Measurements from ENCODE around the gene ZBTB7C.

Gene ZBTB7C

GRCh38 chr18:48365965-48366364, 43.2 kb downstream of the ZBTB7C start:
- H3K9ac ChIP-seq (ENCODE audit: low read depth, low read length): no peak overlapping the region
- H3K27me3 ChIP-seq (ENCODE audit: insufficient read depth, low read length, poor library complexity): peaks cover 8% of the 10 kb centered on the region
- H2AFZ ChIP-seq (ENCODE audit: low read depth, low read length): no peak overlapping the region
- H3K4me2 ChIP-seq (ENCODE audit: insufficient read depth, low read length): no peak overlapping the region
- TF ChIP-seq EZH2 (IDR thresholded peaks at IDR 0.05; ENCODE audit: borderline replicate concordance, low read depth, low read length, severe bottlenecking) (no peak), CTCF (IDR thresholded peaks at IDR 0.05; ENCODE audit: borderline replicate concordance, extremely low read depth, low read length, poor library complexity, severe bottlenecking) (no peak)
- peaks cover 2% of the 10 kb centered on the region for H3K9me3 ChIP-seq (ENCODE audit: insufficient read depth, low read length, severe bottlenecking)
- H4K20me1 ChIP-seq (ENCODE audit: insufficient read depth, low read length): no peaks in the 10 kb centered on the region
- H3K27ac ChIP-seq (ENCODE audit: low read length): no peak overlapping the region
- no peak for ATAC-seq (ENCODE audit: insufficient read depth, low read depth)
- no peaks in the 10 kb centered on the region for H3K79me2 ChIP-seq (ENCODE audit: insufficient read depth, low read length)
- no peak for DNase-seq
- no peaks in the 10 kb centered on the region for H3K36me3 ChIP-seq (ENCODE audit: insufficient read depth, low read length)
- H3K4me1 ChIP-seq (ENCODE audit: insufficient read depth, low read length): no peaks in the 10 kb centered on the region
- H3K4me3 ChIP-seq (ENCODE audit: low read depth in 1 of 2, low read length in 2 of 2): no peak overlapping the region

GRCh38 chr18:48364146-48364545, 45.0 kb downstream of the ZBTB7C start:
- no peak overlapping the region for H2AFZ ChIP-seq (ENCODE audit: low read depth, low read length)
- H3K27me3 ChIP-seq (ENCODE audit: insufficient read depth, low read length, poor library complexity): peaks cover 8% of the 10 kb centered on the region
- ATAC-seq (ENCODE audit: insufficient read depth, low read depth) (no peak), DNase-seq (no peak)
- H3K79me2 ChIP-seq (ENCODE audit: insufficient read depth, low read length): no peaks in the 10 kb centered on the region
- H3K9me3 ChIP-seq (ENCODE audit: insufficient read depth, low read length, severe bottlenecking): peaks cover 2% of the 10 kb centered on the region
- no peak overlapping the region for H3K9ac ChIP-seq (ENCODE audit: low read depth, low read length)
- no peak for TF ChIP-seq EZH2 (IDR thresholded peaks at IDR 0.05; ENCODE audit: borderline replicate concordance, low read depth, low read length, severe bottlenecking)
- TF ChIP-seq CTCF (IDR thresholded peaks at IDR 0.05; ENCODE audit: borderline replicate concordance, extremely low read depth, low read length, poor library complexity, severe bottlenecking): no peak
- no peaks in the 10 kb centered on the region for H4K20me1 ChIP-seq (ENCODE audit: insufficient read depth, low read length)
- no peak overlapping the region for H3K27ac ChIP-seq (ENCODE audit: low read length)
- no peaks in the 10 kb centered on the region for H3K36me3 ChIP-seq (ENCODE audit: insufficient read depth, low read length)
- H3K4me3 ChIP-seq (ENCODE audit: low read depth in 1 of 2, low read length in 2 of 2): no peak overlapping the region
- no peaks in the 10 kb centered on the region for H3K4me1 ChIP-seq (ENCODE audit: insufficient read depth, low read length)
- H3K4me2 ChIP-seq (ENCODE audit: insufficient read depth, low read length): no peak overlapping the region

GRCh38 chr18:48363175-48363574, 46.0 kb downstream of the ZBTB7C start:
- no peak for DNase-seq
- H3K79me2 ChIP-seq (ENCODE audit: insufficient read depth, low read length): no peaks in the 10 kb centered on the region
- no peaks in the 10 kb centered on the region for H4K20me1 ChIP-seq (ENCODE audit: insufficient read depth, low read length)
- no peaks in the 10 kb centered on the region for H3K4me1 ChIP-seq (ENCODE audit: insufficient read depth, low read length)
- no peak overlapping the region for H3K27ac ChIP-seq (ENCODE audit: low read length)
- no peak for TF ChIP-seq EZH2 (IDR thresholded peaks at IDR 0.05; ENCODE audit: borderline replicate concordance, low read depth, low read length, severe bottlenecking)
- TF ChIP-seq CTCF (IDR thresholded peaks at IDR 0.05; ENCODE audit: borderline replicate concordance, extremely low read depth, low read length, poor library complexity, severe bottlenecking): no peak
- H3K9ac ChIP-seq (ENCODE audit: low read depth, low read length): no peak overlapping the region
- ATAC-seq (ENCODE audit: insufficient read depth, low read depth): no peak
- H3K27me3 ChIP-seq (ENCODE audit: insufficient read depth, low read length, poor library complexity): peaks cover 8% of the 10 kb centered on the region
- no peak overlapping the region for H2AFZ ChIP-seq (ENCODE audit: low read depth, low read length)
- H3K36me3 ChIP-seq (ENCODE audit: insufficient read depth, low read length): no peaks in the 10 kb centered on the region
- no peak overlapping the region for H3K4me2 ChIP-seq (ENCODE audit: insufficient read depth, low read length)
- H3K4me3 ChIP-seq (ENCODE audit: low read depth in 1 of 2, low read length in 2 of 2): no peak overlapping the region
- peaks cover 2% of the 10 kb centered on the region for H3K9me3 ChIP-seq (ENCODE audit: insufficient read depth, low read length, severe bottlenecking)

GRCh38 chr18:48361801-48362200, 47.4 kb downstream of the ZBTB7C start:
- Histone ChIP-seq H3K4me3 (ENCODE audit: low read depth in 1 of 2, low read length in 2 of 2) (no peak overlapping the region), H3K27ac (ENCODE audit: low read length) (no peak overlapping the region), H3K4me1 (ENCODE audit: insufficient read depth, low read length) (no peaks in the 10 kb centered on the region), H3K27me3 (ENCODE audit: insufficient read depth, low read length, poor library complexity) (peaks cover 14% of the 10 kb centered on the region), H3K79me2 (ENCODE audit: insufficient read depth, low read length) (no peaks in the 10 kb centered on the region), H2AFZ (ENCODE audit: low read depth, low read length) (no peak overlapping the region), H3K9me3 (ENCODE audit: insufficient read depth, low read length, severe bottlenecking) (peaks cover 2% of the 10 kb centered on the region), H3K9ac (ENCODE audit: low read depth, low read length) (no peak overlapping the region), H4K20me1 (ENCODE audit: insufficient read depth, low read length) (no peaks in the 10 kb centered on the region), H3K36me3 (ENCODE audit: insufficient read depth, low read length) (no peaks in the 10 kb centered on the region), H3K4me2 (ENCODE audit: insufficient read depth, low read length) (no peak overlapping the region)
- TF ChIP-seq CTCF (IDR thresholded peaks at IDR 0.05; ENCODE audit: borderline replicate concordance, extremely low read depth, low read length, poor library complexity, severe bottlenecking): no peak
- no peak for TF ChIP-seq EZH2 (IDR thresholded peaks at IDR 0.05; ENCODE audit: borderline replicate concordance, low read depth, low read length, severe bottlenecking)
- DNase-seq (no peak), ATAC-seq (ENCODE audit: insufficient read depth, low read depth) (no peak)
